Right lobe of liver (tissue), 4 donors: Measurements from ENCODE around the gene CRIP1.

Source experiments
- CTCF ChIP-seq, 4 donors: fragments of 200-600 bp in 3 of 4; fragments of 450-650 bp in 1 of 4; IDR thresholded peaks; one replicate each; pipeline versions ENCODE4 v1.5.1 to v1.8.0; 2016 to 2022; ENCODE audit warnings: antibody characterized with exemption in 4 of 4, mild to moderate bottlenecking in 2 of 4
- POLR2A ChIP-seq: fragments of 450-650 bp; IDR thresholded peaks from one replicate; pipeline ENCODE4 v1.6.1; 2017; ENCODE audit warnings: antibody characterized with exemption, mild to moderate bottlenecking
- donor health status: DM: no; HTN: no; CAD: no.
- donor health status: DM: no; HTN: no; CAD: no.
- donor health status: DM: no; HTN: yes; CAD: no.

GRCh38 chr14:105483300-105484068 is 3.2 kb upstream of the CRIP1 start:
- TF ChIP-seq CTCF (IDR thresholded peaks at IDR 0.05) (no peak), POLR2A (no peak)
